Esophagus squamous epithelium (tissue), 4 donors: Measurements from ENCODE around the gene CNOT6.

Experiments used
- POLR2A ChIP-seq, 4 donors: fragments of 450-650 bp; IDR thresholded peaks; one replicate each; pipeline ENCODE4 v1.6.1; 2017; ENCODE audit warnings: antibody characterized with exemption in 4 of 4, mild to moderate bottlenecking in 4 of 4, moderate library complexity in 3 of 4
- TF ChIP-seq, protein P1 (sequence below), 6 experiments: fragments of 450-650 bp in 4 of 6; fragments of 200-600 bp in 2 of 6; sonication (generic) in 2 of 6; IDR thresholded peaks; one replicate each; pipeline ENCODE4 v1.5.1; 2016 to 2019; ENCODE audit warnings: antibody characterized with exemption in 6 of 6, mild to moderate bottlenecking in 4 of 6, moderate library complexity in 4 of 6

DNA sequence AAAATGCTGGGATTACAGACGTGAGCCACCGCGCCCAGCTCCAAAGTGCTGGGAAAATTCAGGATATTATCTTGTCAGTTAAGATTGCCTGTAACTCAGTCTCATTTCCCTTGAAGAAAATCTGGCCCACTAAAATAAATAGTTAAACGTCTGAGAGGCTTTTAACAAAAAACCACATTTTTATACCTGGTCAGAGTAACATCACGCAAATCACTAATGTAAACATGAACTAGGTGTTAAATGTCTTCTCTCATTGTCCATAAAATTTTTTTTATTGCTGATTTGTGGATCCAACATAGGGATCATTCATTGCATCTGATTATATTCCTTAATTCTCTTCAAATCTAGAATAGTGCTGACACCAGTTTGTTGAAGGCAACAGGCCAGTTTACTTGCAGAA, 22.3 kb downstream of the CNOT6 start:
- TF ChIP-seq, protein P1, sequence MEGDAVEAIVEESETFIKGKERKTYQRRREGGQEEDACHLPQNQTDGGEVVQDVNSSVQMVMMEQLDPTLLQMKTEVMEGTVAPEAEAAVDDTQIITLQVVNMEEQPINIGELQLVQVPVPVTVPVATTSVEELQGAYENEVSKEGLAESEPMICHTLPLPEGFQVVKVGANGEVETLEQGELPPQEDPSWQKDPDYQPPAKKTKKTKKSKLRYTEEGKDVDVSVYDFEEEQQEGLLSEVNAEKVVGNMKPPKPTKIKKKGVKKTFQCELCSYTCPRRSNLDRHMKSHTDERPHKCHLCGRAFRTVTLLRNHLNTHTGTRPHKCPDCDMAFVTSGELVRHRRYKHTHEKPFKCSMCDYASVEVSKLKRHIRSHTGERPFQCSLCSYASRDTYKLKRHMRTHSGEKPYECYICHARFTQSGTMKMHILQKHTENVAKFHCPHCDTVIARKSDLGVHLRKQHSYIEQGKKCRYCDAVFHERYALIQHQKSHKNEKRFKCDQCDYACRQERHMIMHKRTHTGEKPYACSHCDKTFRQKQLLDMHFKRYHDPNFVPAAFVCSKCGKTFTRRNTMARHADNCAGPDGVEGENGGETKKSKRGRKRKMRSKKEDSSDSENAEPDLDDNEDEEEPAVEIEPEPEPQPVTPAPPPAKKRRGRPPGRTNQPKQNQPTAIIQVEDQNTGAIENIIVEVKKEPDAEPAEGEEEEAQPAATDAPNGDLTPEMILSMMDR (IDR thresholded peaks at IDR 0.05) = no peak
- TF ChIP-seq POLR2A (IDR thresholded peaks at IDR 0.05) = no peak
